Measurements from ENCODE around the gene KRT12.

Gene KRT12

GRCh38 chr17:40827746-40828453 is 39.1 kb downstream of the KRT12 start:
- TF ChIP-seq, protein P1, sequence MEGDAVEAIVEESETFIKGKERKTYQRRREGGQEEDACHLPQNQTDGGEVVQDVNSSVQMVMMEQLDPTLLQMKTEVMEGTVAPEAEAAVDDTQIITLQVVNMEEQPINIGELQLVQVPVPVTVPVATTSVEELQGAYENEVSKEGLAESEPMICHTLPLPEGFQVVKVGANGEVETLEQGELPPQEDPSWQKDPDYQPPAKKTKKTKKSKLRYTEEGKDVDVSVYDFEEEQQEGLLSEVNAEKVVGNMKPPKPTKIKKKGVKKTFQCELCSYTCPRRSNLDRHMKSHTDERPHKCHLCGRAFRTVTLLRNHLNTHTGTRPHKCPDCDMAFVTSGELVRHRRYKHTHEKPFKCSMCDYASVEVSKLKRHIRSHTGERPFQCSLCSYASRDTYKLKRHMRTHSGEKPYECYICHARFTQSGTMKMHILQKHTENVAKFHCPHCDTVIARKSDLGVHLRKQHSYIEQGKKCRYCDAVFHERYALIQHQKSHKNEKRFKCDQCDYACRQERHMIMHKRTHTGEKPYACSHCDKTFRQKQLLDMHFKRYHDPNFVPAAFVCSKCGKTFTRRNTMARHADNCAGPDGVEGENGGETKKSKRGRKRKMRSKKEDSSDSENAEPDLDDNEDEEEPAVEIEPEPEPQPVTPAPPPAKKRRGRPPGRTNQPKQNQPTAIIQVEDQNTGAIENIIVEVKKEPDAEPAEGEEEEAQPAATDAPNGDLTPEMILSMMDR (conservative IDR thresholded peaks at IDR 0.05; ENCODE audit: control insufficient read depth, insufficient read depth, low read depth, low read length): no peak
- no peak overlapping the region for H3K4me3 ChIP-seq (ENCODE audit: control insufficient read depth, low read depth, low read length)
- DNase-seq (ENCODE audit: low read depth): no peak

DNA sequence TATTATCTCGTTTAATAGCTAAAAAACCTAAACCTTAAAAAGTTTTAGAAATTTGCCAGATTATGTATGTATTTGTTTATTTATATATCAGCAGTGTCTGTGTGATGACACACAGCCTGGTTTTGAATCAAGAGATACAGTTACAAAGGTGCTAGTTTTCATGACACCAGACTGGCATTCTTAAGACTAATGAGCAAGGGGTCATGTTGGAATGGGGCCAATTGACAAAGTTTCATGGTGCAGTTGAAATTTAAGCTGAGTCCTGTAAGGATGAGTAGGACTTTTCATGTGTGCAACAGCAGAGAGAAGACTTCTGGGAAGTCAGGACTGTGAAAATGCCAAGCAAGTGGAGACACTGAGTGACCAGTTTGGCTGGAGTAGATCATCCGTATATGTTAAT is 41.4 kb downstream of the KRT12 start:
- TF ChIP-seq, protein P1 (conservative IDR thresholded peaks at IDR 0.05; ENCODE audit: control insufficient read depth, insufficient read depth, low read depth, low read length): no peak
- no peak for DNase-seq (ENCODE audit: low read depth)
- no peak overlapping the region for H3K4me3 ChIP-seq (ENCODE audit: control insufficient read depth, low read depth, low read length)

DNA sequence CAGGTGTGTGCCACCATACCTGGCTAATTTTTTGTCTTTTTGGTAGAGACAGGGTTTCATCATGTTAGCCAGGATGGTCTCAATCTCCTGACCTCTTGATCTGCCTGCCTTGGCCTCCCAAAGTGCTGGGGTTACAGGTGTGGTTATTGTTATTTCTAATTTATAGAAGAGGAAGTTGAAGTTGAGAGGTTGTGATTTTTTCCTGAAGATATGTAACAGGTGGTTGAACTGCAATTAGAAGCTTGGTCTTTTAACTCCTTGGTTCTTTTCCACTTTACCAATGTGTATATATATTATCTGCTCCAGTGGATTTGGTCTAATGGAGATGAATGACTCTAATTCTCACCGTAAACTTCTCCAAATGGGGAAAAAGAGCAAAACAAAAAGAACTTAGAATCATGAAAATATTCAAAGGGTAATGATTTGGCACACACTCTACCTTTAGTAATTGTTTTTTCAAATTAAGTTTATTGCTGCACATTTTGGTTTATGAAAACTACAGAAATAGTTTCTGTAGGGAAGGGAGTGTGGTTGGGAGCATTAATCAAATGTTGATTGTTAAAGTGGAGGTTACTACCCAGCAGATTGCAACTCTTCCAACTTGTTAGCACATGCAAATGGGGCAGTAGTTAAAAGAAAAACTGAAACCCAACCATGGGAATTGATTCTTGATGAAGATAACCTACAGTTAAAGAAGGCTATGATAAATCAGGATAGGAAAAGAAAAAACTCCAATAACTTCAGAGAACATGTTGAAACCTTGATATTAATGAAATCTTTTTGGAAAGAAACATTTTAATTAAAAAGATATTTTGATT is 42.8 kb downstream of the KRT12 start:
- TF ChIP-seq, protein P1 (conservative IDR thresholded peaks at IDR 0.05; ENCODE audit: control insufficient read depth, insufficient read depth, low read depth, low read length): no peak
- DNase-seq (ENCODE audit: low read depth): no peak
- H3K4me3 ChIP-seq (ENCODE audit: control insufficient read depth, low read depth, low read length): no peak overlapping the region

GRCh38 chr17:40822132-40822812 is 44.8 kb downstream of the KRT12 start, which contains the start of gene KRT10:
KRT10 (minus strand) TSS chr17:40822614; CDS start chr17:40822585, 29 bp downstream.
- no peak within 1 kb of the TSS for H3K4me3 ChIP-seq (ENCODE audit: control insufficient read depth, low read depth, low read length)
- no peak for DNase-seq (ENCODE audit: low read depth)
- TF ChIP-seq, protein P1 (conservative IDR thresholded peaks at IDR 0.05; ENCODE audit: control insufficient read depth, insufficient read depth, low read depth, low read length): no peak

DNA sequence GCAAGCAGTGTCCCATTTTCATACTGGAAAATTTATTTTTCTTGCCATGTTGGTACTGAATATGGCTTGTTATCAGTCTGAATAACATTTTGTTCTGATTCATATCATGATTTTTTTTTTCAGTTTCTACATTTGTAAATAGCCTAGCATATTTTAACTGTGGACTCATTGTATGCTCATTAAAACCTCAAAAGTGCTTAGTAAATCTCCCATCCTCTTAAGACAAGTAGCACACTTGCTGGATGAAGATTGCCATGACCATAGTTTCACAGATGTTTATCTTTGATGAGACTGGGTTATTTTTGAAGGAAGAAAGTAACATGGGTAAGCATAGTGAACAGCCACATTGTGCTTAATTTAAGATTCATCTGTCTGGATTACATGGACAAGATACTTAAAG is 45.5 kb downstream of the KRT12 start:
- DNase-seq (ENCODE audit: low read depth): no peak
- H3K4me3 ChIP-seq (ENCODE audit: control insufficient read depth, low read depth, low read length): no peak overlapping the region
- TF ChIP-seq, protein P1 (conservative IDR thresholded peaks at IDR 0.05; ENCODE audit: control insufficient read depth, insufficient read depth, low read depth, low read length): no peak

- DNase-seq (ENCODE audit: low read depth): no peak
- no peak overlapping the region for H3K4me3 ChIP-seq (ENCODE audit: control insufficient read depth, low read depth, low read length)
Measured at GRCh38 chr17:40820228-40820838, 46.7 kb downstream of the KRT12 start.

More at GRCh38 chr17:40820228-40820838, 46.7 kb downstream of the KRT12 start:
- TF ChIP-seq, protein P1 (conservative IDR thresholded peaks at IDR 0.05; ENCODE audit: control insufficient read depth, insufficient read depth, low read depth, low read length): no peak

Data from fibroblast of mammary gland (primary cell).